Colonic mucosa (tissue), 4 donors: ENCODE data around the gene WNT1. TPM values are rescaled to one million over a fixed set of nuclear protein-coding genes. Genes with fewer than 3 reads are reported as not detected.

Experiments used
- DNase-seq: peaks from one replicate; pipeline ENCODE4 v3.0.0-alpha.2; 2020
- H3K27ac ChIP-seq: fragments of 200-600 bp; one replicate; pipeline ENCODE4 v1.8.0; 2021
- H3K27me3 ChIP-seq: fragments of 200-600 bp; one replicate; pipeline ENCODE4 v1.8.0; 2021
- H3K36me3 ChIP-seq: fragments of 200-600 bp; one replicate; pipeline ENCODE4 v1.8.0; 2021
- H3K4me1 ChIP-seq: fragments of 200-600 bp; one replicate; pipeline ENCODE4 v1.8.0; 2021; ENCODE audit warnings: mild to moderate bottlenecking
- H3K4me3 ChIP-seq: fragments of 200-600 bp; one replicate; pipeline ENCODE4 v1.8.0; 2021
- H3K9ac ChIP-seq, 2 donors: one replicate each; pipeline ENCODE4 v1.7.0; 2013; ENCODE audit warnings: control low read depth in 2 of 2, low read depth in 2 of 2, low read length in 2 of 2
- H3K9me3 ChIP-seq: fragments of 200-600 bp; one replicate; pipeline ENCODE4 v1.8.0; 2021
- CTCF ChIP-seq: fragments of 200-600 bp; IDR thresholded peaks from one replicate; pipeline ENCODE4 v1.8.0; 2022; ENCODE audit warnings: antibody characterized with exemption, mild to moderate bottlenecking
- intact Hi-C: fragments of 100-400 bp; cut with DNase I; formaldehyde crosslinking; loops from one replicate; pipeline ENCODE4 v1.14.1; 2022
- total RNA-seq, 2 donors: library from RNA; stranded (reverse); fragmentation: NEBNext Ultra II Directional in 1 of 2; extraction: Animal tissue kit (Norgen Biotek cat#: 25700) in 1 of 2; gene quantifications; one replicate each; pipeline ENCODE4 v1.2.1, GENCODE V29; 2021
- donor health status: healthy.
- donor health status: DM: no; HTN: no; CAD: no.
- donor health status: DM: no; HTN: no; CAD: no.

Gene WNT1
- total RNA-seq, 2 donors from 2014 or later = not detected

DNA sequence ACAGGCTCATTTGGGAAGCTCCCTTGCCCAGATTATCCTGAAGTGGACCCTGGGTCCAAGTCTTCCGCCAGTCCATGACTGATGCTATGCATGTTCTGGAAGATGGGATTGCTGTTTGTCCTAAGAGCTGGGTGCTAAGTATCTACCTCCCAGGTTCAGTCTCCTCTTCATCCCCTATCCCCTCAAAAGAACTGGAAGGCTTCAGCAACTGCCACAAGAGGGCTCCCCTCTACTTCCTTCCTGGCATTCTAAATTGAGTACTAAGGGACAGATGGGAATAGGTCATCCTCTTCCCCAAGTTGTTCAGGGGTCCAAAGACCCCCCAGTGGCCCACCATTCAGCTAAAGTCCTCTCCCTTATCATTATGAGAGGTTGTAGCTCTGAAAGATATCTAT lies 43.8 kb upstream of the WNT1 start:
- no peak for DNase-seq
- H3K27ac ChIP-seq = no peak overlapping the region
- H3K4me3 ChIP-seq = no peak overlapping the region
- no peaks in the 10 kb centered on the region for H3K9me3 ChIP-seq
- peaks cover 12% of the 10 kb centered on the region for H3K36me3 ChIP-seq
- intact Hi-C loops = no loop called here
- no peak overlapping the region for H3K9ac ChIP-seq
- no peak for TF ChIP-seq CTCF
- H3K4me1 ChIP-seq = no peaks in the 10 kb centered on the region
- H3K27me3 ChIP-seq = no peaks in the 10 kb centered on the region

GRCh38 chr12:48936379-48936979 lies 41.6 kb upstream of the WNT1 start:
- Histone ChIP-seq H3K27me3 (no peaks in the 10 kb centered on the region), H3K36me3 (peaks cover 20% of the 10 kb centered on the region), H3K4me1 (no peaks in the 10 kb centered on the region), H3K9ac (no peak overlapping the region), H3K9me3 (no peaks in the 10 kb centered on the region), H3K27ac (no peak overlapping the region), H3K4me3 (no peak overlapping the region)
- intact Hi-C loops = loop anchor here (5.0 kb wide), 1 partner anchor 41 kb away; the partner anchor contains the start of gene WNT1
- DNase-seq = peak; percentile 85
- peak; percentile 94 for TF ChIP-seq CTCF

- no peak overlapping the region for H3K27ac ChIP-seq
- no peak overlapping the region for H3K4me3 ChIP-seq
- H3K36me3 ChIP-seq = peaks cover 20% of the 10 kb centered on the region
- no peak for DNase-seq
- H3K9me3 ChIP-seq = no peaks in the 10 kb centered on the region
- H3K9ac ChIP-seq = no peak overlapping the region
- no peaks in the 10 kb centered on the region for H3K4me1 ChIP-seq
- intact Hi-C loops = loop anchor here (5.0 kb wide), 1 partner anchor 40 kb away; the partner anchor contains the start of gene WNT1
- TF ChIP-seq CTCF = no peak
- no peaks in the 10 kb centered on the region for H3K27me3 ChIP-seq
Measured at GRCh38 chr12:48937170-48937569, 41.0 kb upstream of the WNT1 start.

GRCh38 chr12:48938805-48939204 lies 39.3 kb upstream of the WNT1 start:
- Histone ChIP-seq H3K4me3 (no peak overlapping the region), H3K4me1 (no peaks in the 10 kb centered on the region), H3K27ac (no peak overlapping the region), H3K9ac (no peak overlapping the region), H3K9me3 (no peaks in the 10 kb centered on the region), H3K36me3 (peaks cover 20% of the 10 kb centered on the region), H3K27me3 (no peaks in the 10 kb centered on the region)
- TF ChIP-seq CTCF = no peak
- intact Hi-C loops = loop anchor here (5.0 kb wide), 1 partner anchor 38 kb away; the partner anchor contains the start of gene WNT1
- DNase-seq = no peak

DNA sequence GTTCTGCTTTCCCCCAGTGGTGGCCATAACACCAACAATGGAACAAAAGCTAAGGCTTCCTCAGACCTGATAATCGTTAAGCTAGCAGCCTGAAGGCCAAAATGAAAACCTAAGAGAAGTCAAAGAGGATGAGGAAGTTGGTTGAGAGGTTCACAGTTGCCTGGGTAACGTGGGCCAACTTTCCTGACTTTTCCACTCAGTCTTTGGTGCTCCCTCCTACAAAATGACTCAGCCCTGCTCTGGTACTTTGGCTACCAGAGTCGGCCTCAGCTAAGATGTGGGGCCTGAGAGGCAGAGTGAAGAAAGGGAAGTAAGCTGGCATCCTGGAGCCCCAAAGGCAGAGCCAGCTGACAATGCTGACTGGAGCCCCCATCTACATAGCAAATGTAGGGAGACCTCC lies 37.9 kb upstream of the WNT1 start:
- H3K4me1 ChIP-seq = no peaks in the 10 kb centered on the region
- no peak overlapping the region for H3K9ac ChIP-seq
- DNase-seq = no peak
- H3K4me3 ChIP-seq = no peak overlapping the region
- H3K27me3 ChIP-seq = no peaks in the 10 kb centered on the region
- peaks cover 20% of the 10 kb centered on the region for H3K36me3 ChIP-seq
- H3K9me3 ChIP-seq = no peaks in the 10 kb centered on the region
- intact Hi-C loops = no loop called here
- no peak for TF ChIP-seq CTCF
- H3K27ac ChIP-seq = no peak overlapping the region
